Neural cell (in vitro differentiated cells): ENCODE results near the gene ELOVL1. TPM values are rescaled to one million over a fixed set of nuclear protein-coding genes. Genes with fewer than 3 reads are reported as not detected.

ENCODE experiments used
- H2AFZ ChIP-seq: fragments of 200-600, 300-800 bp; sonication (generic), shearing (Covaris generic); 2 replicates; pipeline ENCODE4 v1.6.0; 2014; ENCODE audit warnings: low read depth, mild to moderate bottlenecking, antibody characterized with exemption, low read length, moderate library complexity
- H3F3A ChIP-seq: fragments of 200-600 bp; shearing (Covaris generic); 2 replicates; pipeline ENCODE4 v1.6.1; 2016; ENCODE audit warnings: mild to moderate bottlenecking, moderate library complexity, mixed read lengths, antibody characterized with exemption, low read length; ENCODE audit not compliant: insufficient read depth, poor library complexity, severe bottlenecking
- H3K27ac ChIP-seq: fragments of 200-600, 300-800 bp; sonication (generic), shearing (Covaris generic); 2 replicates; pipeline ENCODE4 v1.5.1; 2014; ENCODE audit warnings: mild to moderate bottlenecking, low read length, moderate library complexity
- H3K27me3 ChIP-seq: fragments of 300-800, 200-600 bp; sonication (generic), shearing (Covaris generic); 2 replicates; pipeline ENCODE4 v1.6.0; 2014; ENCODE audit warnings: mild to moderate bottlenecking, low read depth, low read length, moderate library complexity; ENCODE audit not compliant: insufficient read depth
- H3K36me3 ChIP-seq: fragments of 300-800, 200-600 bp; sonication (generic), shearing (Covaris generic); 2 replicates; pipeline ENCODE4 v1.5.1; 2014; ENCODE audit warnings: mild to moderate bottlenecking, antibody characterized with exemption, low read length, moderate library complexity; ENCODE audit not compliant: insufficient read depth
- H3K4me2 ChIP-seq: fragments of 300-800, 200-600 bp; sonication (generic), shearing (Covaris generic); 2 replicates; pipeline ENCODE4 v1.6.0; 2014; ENCODE audit warnings: mild to moderate bottlenecking, low read length
- H3K4me3 ChIP-seq: fragments of 300-800, 200-600 bp; sonication (generic), shearing (Covaris generic); 2 replicates; pipeline ENCODE4 v1.5.1; 2014; ENCODE audit warnings: mild to moderate bottlenecking, low read length, moderate library complexity
- H3K79me2 ChIP-seq: fragments of 200-600 bp; shearing (Covaris generic); replicated peaks from 2 replicates; pipeline ENCODE4 v1.6.0; 2014; ENCODE audit warnings: mild to moderate bottlenecking, low read length, moderate library complexity; ENCODE audit not compliant: insufficient read depth
- H3K9ac ChIP-seq: fragments of 300-800, 200-600 bp; sonication (generic), shearing (Covaris generic); 2 replicates; pipeline ENCODE4 v1.6.1; 2016; ENCODE audit warnings: mild to moderate bottlenecking, low read length, mixed read lengths
- H3K9me2 ChIP-seq: fragments of 200-600 bp; shearing (Covaris generic); 2 replicates; pipeline ENCODE4 v1.6.1; 2016; ENCODE audit warnings: mild to moderate bottlenecking, low read length, mixed read lengths; ENCODE audit not compliant: insufficient read depth
- H3K9me3 ChIP-seq: fragments of 200-600, 300-800 bp; sonication (generic), shearing (Covaris generic); 2 replicates; pipeline ENCODE4 v1.6.1; 2016; ENCODE audit warnings: mild to moderate bottlenecking, mixed run types, low read length, moderate library complexity, mixed read lengths
- H4K20me1 ChIP-seq: fragments of 200-600 bp; shearing (Covaris generic); 2 replicates; pipeline ENCODE4 v1.6.1; 2016; ENCODE audit warnings: mild to moderate bottlenecking, mixed run types; ENCODE audit not compliant: insufficient read depth
- CTCF ChIP-seq: fragments of 450-650 bp; IDR thresholded peaks from 2 replicates; pipeline ENCODE4 v1.5.1; 2014; ENCODE audit warnings: antibody characterized with exemption, mild to moderate bottlenecking, moderate library complexity; ENCODE audit not compliant: poor library complexity, severe bottlenecking
- EZH2 ChIP-seq: fragments of 200-600, 300-800 bp; shearing (Covaris generic), sonication (generic); IDR thresholded peaks from 2 replicates; pipeline ENCODE4 v1.6.1; 2014; ENCODE audit warnings: antibody characterized with exemption, low read length, borderline replicate concordance, mild to moderate bottlenecking; ENCODE audit not compliant: insufficient read depth, poor library complexity, severe bottlenecking
- MXI1 ChIP-seq: fragments of 450-650 bp; conservative IDR thresholded peaks from 2 replicates; pipeline ENCODE4 v1.6.1; 2014; ENCODE audit warnings: antibody characterized with exemption, mild to moderate bottlenecking; ENCODE audit not compliant: poor library complexity, severe bottlenecking
- POLR2AphosphoS5 ChIP-seq: IDR thresholded peaks from 2 replicates; pipeline ENCODE4 v1.6.1; 2012
- RAD21 ChIP-seq: fragments of 450-650 bp; conservative IDR thresholded peaks from 2 replicates; pipeline ENCODE4 v1.6.1; 2014; ENCODE audit warnings: antibody characterized with exemption, mild to moderate bottlenecking, moderate library complexity
- REST ChIP-seq: IDR thresholded peaks from 2 replicates; pipeline ENCODE4 v1.6.1; 2012; ENCODE audit warnings: borderline replicate concordance
- SMC3 ChIP-seq: fragments of 450-650 bp; conservative IDR thresholded peaks from 2 replicates; pipeline ENCODE4 v1.6.1; 2014; ENCODE audit warnings: antibody characterized with exemption, mild to moderate bottlenecking, moderate library complexity; ENCODE audit not compliant: poor library complexity
- TAF1 ChIP-seq: IDR thresholded peaks from 2 replicates; pipeline ENCODE4 v1.6.1; 2012; ENCODE audit warnings: low read depth
- polyA plus RNA-seq: library from polyadenylated mRNA; depleted of rRNA; stranded (reverse); fragments of >200 nt; gene quantifications from 2 replicates; pipeline ENCODE4 v1.2.3, GENCODE V29; 2014

Gene ELOVL1
- polyA plus RNA-seq, 1 donor from 2014 or later: 12.9 TPM

- no peak overlapping the region for H2AFZ ChIP-seq
- H3K4me3 ChIP-seq: no peak overlapping the region
- TF ChIP-seq REST: no peak
- no peak for TF ChIP-seq SMC3
- TF ChIP-seq MXI1: no peak
- TF ChIP-seq TAF1: no peak
- no peak for TF ChIP-seq EZH2
- TF ChIP-seq CTCF: no peak
- TF ChIP-seq POLR2AphosphoS5: no peak
- TF ChIP-seq RAD21: no peak
- H3K4me2 ChIP-seq: no peak overlapping the region
- no peaks in the 10 kb centered on the region for H3K9me2 ChIP-seq
- no peaks in the 10 kb centered on the region for H3K27me3 ChIP-seq
- H3K36me3 ChIP-seq: no peaks in the 10 kb centered on the region
- H4K20me1 ChIP-seq: no peaks in the 10 kb centered on the region
- no peaks in the 10 kb centered on the region for H3K79me2 ChIP-seq
- no peaks in the 10 kb centered on the region for H3F3A ChIP-seq
- H3K9me3 ChIP-seq: no peaks in the 10 kb centered on the region
- H3K27ac ChIP-seq: no peak overlapping the region
- H3K9ac ChIP-seq: no peak overlapping the region
Observed at GRCh38 chr1:43322506-43322905, 45.3 kb downstream of the ELOVL1 start.

DNA sequence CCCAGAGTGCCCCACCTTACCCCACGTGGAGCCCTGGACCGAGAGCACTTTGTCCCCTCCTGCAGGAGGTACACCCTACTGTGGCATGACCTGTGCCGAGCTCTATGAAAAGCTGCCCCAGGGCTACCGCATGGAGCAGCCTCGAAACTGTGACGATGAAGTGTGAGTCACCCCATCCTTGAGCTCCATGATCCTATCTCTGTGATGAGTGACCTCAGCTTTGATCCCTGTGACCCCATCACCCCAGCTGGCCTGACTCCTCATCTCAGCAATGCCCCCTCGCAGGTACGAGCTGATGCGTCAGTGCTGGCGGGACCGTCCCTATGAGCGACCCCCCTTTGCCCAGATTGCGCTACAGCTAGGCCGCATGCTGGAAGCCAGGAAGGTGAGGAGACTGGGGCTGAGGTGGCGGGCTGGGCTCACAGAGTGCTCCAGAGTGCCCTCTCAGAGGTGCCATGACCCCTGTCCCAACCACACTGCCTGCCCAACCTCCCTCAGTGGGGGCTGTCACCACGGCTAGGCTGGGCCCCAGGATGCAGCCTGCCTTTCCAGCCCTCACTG lies 46.4 kb downstream of the ELOVL1 start:
- H3K9ac ChIP-seq: no peak overlapping the region
- H3K4me3 ChIP-seq: no peak overlapping the region
- H3K27ac ChIP-seq: no peak overlapping the region
- no peaks in the 10 kb centered on the region for H3K79me2 ChIP-seq
- no peaks in the 10 kb centered on the region for H3K36me3 ChIP-seq
- H2AFZ ChIP-seq: no peak overlapping the region
- no peaks in the 10 kb centered on the region for H4K20me1 ChIP-seq
- no peak overlapping the region for H3K4me2 ChIP-seq
- TF ChIP-seq TAF1: no peak
- no peak for TF ChIP-seq CTCF
- no peak for TF ChIP-seq RAD21
- TF ChIP-seq MXI1: no peak
- no peak for TF ChIP-seq SMC3
- no peak for TF ChIP-seq EZH2
- H3F3A ChIP-seq: no peaks in the 10 kb centered on the region
- no peaks in the 10 kb centered on the region for H3K9me2 ChIP-seq
- no peaks in the 10 kb centered on the region for H3K9me3 ChIP-seq
- H3K27me3 ChIP-seq: no peaks in the 10 kb centered on the region
